Neural cell (in vitro differentiated cells): ENCODE measurements around the gene PDE6G. TPM values are rescaled to one million over a fixed set of nuclear protein-coding genes. Genes with fewer than 3 reads are reported as not detected.

ENCODE experiments used
- H2AFZ ChIP-seq: fragments of 200-600, 300-800 bp; sonication (generic), shearing (Covaris generic); 2 replicates; pipeline ENCODE4 v1.6.0; 2014; ENCODE audit warnings: low read depth, mild to moderate bottlenecking, antibody characterized with exemption, low read length, moderate library complexity
- H3F3A ChIP-seq: fragments of 200-600 bp; shearing (Covaris generic); 2 replicates; pipeline ENCODE4 v1.6.1; 2016; ENCODE audit warnings: mild to moderate bottlenecking, moderate library complexity, mixed read lengths, antibody characterized with exemption, low read length; ENCODE audit not compliant: insufficient read depth, poor library complexity, severe bottlenecking
- H3K27ac ChIP-seq: fragments of 200-600, 300-800 bp; sonication (generic), shearing (Covaris generic); 2 replicates; pipeline ENCODE4 v1.5.1; 2014; ENCODE audit warnings: mild to moderate bottlenecking, low read length, moderate library complexity
- H3K27me3 ChIP-seq: fragments of 300-800, 200-600 bp; sonication (generic), shearing (Covaris generic); 2 replicates; pipeline ENCODE4 v1.6.0; 2014; ENCODE audit warnings: mild to moderate bottlenecking, low read depth, low read length, moderate library complexity; ENCODE audit not compliant: insufficient read depth
- H3K36me3 ChIP-seq: fragments of 300-800, 200-600 bp; sonication (generic), shearing (Covaris generic); 2 replicates; pipeline ENCODE4 v1.5.1; 2014; ENCODE audit warnings: mild to moderate bottlenecking, antibody characterized with exemption, low read length, moderate library complexity; ENCODE audit not compliant: insufficient read depth
- H3K4me2 ChIP-seq: fragments of 300-800, 200-600 bp; sonication (generic), shearing (Covaris generic); 2 replicates; pipeline ENCODE4 v1.6.0; 2014; ENCODE audit warnings: mild to moderate bottlenecking, low read length
- H3K4me3 ChIP-seq: fragments of 300-800, 200-600 bp; sonication (generic), shearing (Covaris generic); 2 replicates; pipeline ENCODE4 v1.5.1; 2014; ENCODE audit warnings: mild to moderate bottlenecking, low read length, moderate library complexity
- H3K79me2 ChIP-seq: fragments of 200-600 bp; shearing (Covaris generic); replicated peaks from 2 replicates; pipeline ENCODE4 v1.6.0; 2014; ENCODE audit warnings: mild to moderate bottlenecking, low read length, moderate library complexity; ENCODE audit not compliant: insufficient read depth
- H3K9ac ChIP-seq: fragments of 300-800, 200-600 bp; sonication (generic), shearing (Covaris generic); 2 replicates; pipeline ENCODE4 v1.6.1; 2016; ENCODE audit warnings: mild to moderate bottlenecking, low read length, mixed read lengths
- H3K9me2 ChIP-seq: fragments of 200-600 bp; shearing (Covaris generic); 2 replicates; pipeline ENCODE4 v1.6.1; 2016; ENCODE audit warnings: mild to moderate bottlenecking, low read length, mixed read lengths; ENCODE audit not compliant: insufficient read depth
- H3K9me3 ChIP-seq: fragments of 200-600, 300-800 bp; sonication (generic), shearing (Covaris generic); 2 replicates; pipeline ENCODE4 v1.6.1; 2016; ENCODE audit warnings: mild to moderate bottlenecking, mixed run types, low read length, moderate library complexity, mixed read lengths
- H4K20me1 ChIP-seq: fragments of 200-600 bp; shearing (Covaris generic); 2 replicates; pipeline ENCODE4 v1.6.1; 2016; ENCODE audit warnings: mild to moderate bottlenecking, mixed run types; ENCODE audit not compliant: insufficient read depth
- EP300 ChIP-seq: fragments of 450-650 bp; conservative IDR thresholded peaks from 2 replicates; pipeline ENCODE4 v1.6.1; 2014; ENCODE audit warnings: antibody characterized with exemption, mild to moderate bottlenecking, moderate library complexity; ENCODE audit not compliant: poor library complexity, severe bottlenecking
- EZH2 ChIP-seq: fragments of 200-600, 300-800 bp; shearing (Covaris generic), sonication (generic); IDR thresholded peaks from 2 replicates; pipeline ENCODE4 v1.6.1; 2014; ENCODE audit warnings: antibody characterized with exemption, low read length, borderline replicate concordance, mild to moderate bottlenecking; ENCODE audit not compliant: insufficient read depth, poor library complexity, severe bottlenecking
- MXI1 ChIP-seq: fragments of 450-650 bp; conservative IDR thresholded peaks from 2 replicates; pipeline ENCODE4 v1.6.1; 2014; ENCODE audit warnings: antibody characterized with exemption, mild to moderate bottlenecking; ENCODE audit not compliant: poor library complexity, severe bottlenecking
- POLR2AphosphoS5 ChIP-seq: IDR thresholded peaks from 2 replicates; pipeline ENCODE4 v1.6.1; 2012
- RAD21 ChIP-seq: fragments of 450-650 bp; conservative IDR thresholded peaks from 2 replicates; pipeline ENCODE4 v1.6.1; 2014; ENCODE audit warnings: antibody characterized with exemption, mild to moderate bottlenecking, moderate library complexity
- SMC3 ChIP-seq: fragments of 450-650 bp; conservative IDR thresholded peaks from 2 replicates; pipeline ENCODE4 v1.6.1; 2014; ENCODE audit warnings: antibody characterized with exemption, mild to moderate bottlenecking, moderate library complexity; ENCODE audit not compliant: poor library complexity
- TAF1 ChIP-seq: IDR thresholded peaks from 2 replicates; pipeline ENCODE4 v1.6.1; 2012; ENCODE audit warnings: low read depth
- polyA plus RNA-seq: library from polyadenylated mRNA; depleted of rRNA; stranded (reverse); fragments of >200 nt; gene quantifications from 2 replicates; pipeline ENCODE4 v1.2.3, GENCODE V29; 2014
- TF ChIP-seq, protein P1 (sequence below): fragments of 450-650 bp; IDR thresholded peaks from 2 replicates; pipeline ENCODE4 v1.5.1; 2014; ENCODE audit warnings: antibody characterized with exemption, mild to moderate bottlenecking, moderate library complexity; ENCODE audit not compliant: poor library complexity, severe bottlenecking
- TF ChIP-seq, protein P2 (sequence below): IDR thresholded peaks from 2 replicates; pipeline ENCODE4 v1.6.1; 2012; ENCODE audit warnings: borderline replicate concordance

The PDE6G gene
- polyA plus RNA-seq, 1 donor from 2014 or later: not detected

DNA sequence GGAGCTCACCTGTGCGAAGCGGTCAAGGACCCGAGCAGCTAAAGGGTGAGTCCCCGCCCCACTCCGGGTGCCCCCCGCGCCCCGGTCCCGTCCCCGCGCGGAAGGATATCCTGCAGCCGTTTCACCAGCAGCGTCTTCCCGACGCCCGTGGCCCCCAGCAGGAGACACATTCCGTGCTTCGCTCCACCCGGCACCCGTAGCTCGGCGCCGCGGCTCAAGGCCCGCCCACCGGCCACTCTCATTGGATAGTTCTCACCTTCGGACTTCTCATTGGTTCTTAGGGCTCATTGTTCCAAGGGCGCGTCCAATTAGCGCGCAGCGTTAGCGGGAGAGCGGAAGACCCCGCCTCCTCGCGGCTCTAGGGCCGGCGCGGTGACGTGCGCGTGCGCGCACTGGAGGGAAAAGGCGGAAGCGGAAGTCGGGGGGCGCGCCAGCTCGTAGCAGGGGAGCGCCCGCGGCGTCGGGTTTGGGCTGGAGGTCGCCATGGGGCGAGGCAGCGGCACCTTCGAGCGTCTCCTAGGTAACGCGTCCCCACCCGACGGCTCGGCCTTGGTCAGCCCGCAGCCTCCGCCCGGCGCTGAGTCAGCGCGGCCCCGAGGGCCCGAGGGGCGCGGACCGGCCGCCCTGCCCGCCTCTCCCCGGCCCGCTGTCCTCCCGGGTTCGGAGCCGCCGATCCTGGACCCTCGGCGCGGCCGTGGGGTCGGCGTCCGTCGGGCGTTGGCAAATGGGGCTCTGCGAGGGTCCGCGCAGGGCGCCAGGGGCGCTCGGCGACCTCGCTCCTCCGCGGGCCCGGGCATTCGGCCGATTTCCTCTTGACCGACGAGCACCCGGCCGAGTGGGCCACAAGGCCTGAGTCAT is 27.5 kb upstream of the PDE6G start, which contains the start of the genes ARL16 and HGS:
TSS of gene ARL16 (minus strand) at position 214 of the 858 bp plus-strand sequence. CDS start at position 170, 44 bp downstream.
TSS of gene HGS (plus strand) at position 428 of the 858 bp plus-strand sequence. CDS start at position 484, 56 bp downstream.
- H3K4me3 ChIP-seq: peak within 1 kb of the TSS; percentile 100

DNA sequence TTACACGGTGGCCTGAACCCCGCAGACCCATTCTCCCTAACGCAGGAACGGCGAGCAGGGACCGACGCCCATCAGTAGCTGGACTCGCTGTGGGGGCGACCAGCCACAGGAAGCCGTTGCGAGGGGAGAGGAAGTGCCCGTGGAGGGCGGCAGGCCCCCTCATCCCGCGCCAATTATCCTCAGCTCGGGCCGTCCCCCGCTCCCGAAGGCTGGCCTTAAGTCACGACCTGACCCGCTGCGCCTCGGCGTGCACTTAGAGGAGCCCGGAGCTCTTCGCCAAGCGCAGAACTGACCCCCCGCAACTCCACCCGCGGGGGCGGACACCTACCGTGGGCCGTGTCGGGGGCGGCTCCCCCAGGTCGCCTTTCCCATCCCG is 26.9 kb upstream of the PDE6G start:
- H3F3A ChIP-seq: no peaks in the 10 kb centered on the region
- peak overlapping the region; percentile 33 for H2AFZ ChIP-seq
- H3K9me2 ChIP-seq: no peaks in the 10 kb centered on the region
- no peaks in the 10 kb centered on the region for H3K36me3 ChIP-seq
- peak overlapping the region; percentile 63 for H3K4me2 ChIP-seq
- peaks cover 37% of the 10 kb centered on the region for H3K79me2 ChIP-seq
- no peaks in the 10 kb centered on the region for H3K27me3 ChIP-seq
- peak overlapping the region; percentile 92 for H3K27ac ChIP-seq
- peaks cover 7% of the 10 kb centered on the region for H4K20me1 ChIP-seq
- H3K9ac ChIP-seq: peak overlapping the region; percentile 98
- H3K9me3 ChIP-seq: no peaks in the 10 kb centered on the region
- H3K4me3 ChIP-seq: peak overlapping the region; percentile 100
- no peak for TF ChIP-seq RAD21
- no peak for TF ChIP-seq POLR2AphosphoS5
- TF ChIP-seq EZH2: no peak
- TF ChIP-seq TAF1: no peak
- TF ChIP-seq, protein P1, sequence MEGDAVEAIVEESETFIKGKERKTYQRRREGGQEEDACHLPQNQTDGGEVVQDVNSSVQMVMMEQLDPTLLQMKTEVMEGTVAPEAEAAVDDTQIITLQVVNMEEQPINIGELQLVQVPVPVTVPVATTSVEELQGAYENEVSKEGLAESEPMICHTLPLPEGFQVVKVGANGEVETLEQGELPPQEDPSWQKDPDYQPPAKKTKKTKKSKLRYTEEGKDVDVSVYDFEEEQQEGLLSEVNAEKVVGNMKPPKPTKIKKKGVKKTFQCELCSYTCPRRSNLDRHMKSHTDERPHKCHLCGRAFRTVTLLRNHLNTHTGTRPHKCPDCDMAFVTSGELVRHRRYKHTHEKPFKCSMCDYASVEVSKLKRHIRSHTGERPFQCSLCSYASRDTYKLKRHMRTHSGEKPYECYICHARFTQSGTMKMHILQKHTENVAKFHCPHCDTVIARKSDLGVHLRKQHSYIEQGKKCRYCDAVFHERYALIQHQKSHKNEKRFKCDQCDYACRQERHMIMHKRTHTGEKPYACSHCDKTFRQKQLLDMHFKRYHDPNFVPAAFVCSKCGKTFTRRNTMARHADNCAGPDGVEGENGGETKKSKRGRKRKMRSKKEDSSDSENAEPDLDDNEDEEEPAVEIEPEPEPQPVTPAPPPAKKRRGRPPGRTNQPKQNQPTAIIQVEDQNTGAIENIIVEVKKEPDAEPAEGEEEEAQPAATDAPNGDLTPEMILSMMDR: no peak
- no peak for TF ChIP-seq SMC3
- TF ChIP-seq, protein P2, sequence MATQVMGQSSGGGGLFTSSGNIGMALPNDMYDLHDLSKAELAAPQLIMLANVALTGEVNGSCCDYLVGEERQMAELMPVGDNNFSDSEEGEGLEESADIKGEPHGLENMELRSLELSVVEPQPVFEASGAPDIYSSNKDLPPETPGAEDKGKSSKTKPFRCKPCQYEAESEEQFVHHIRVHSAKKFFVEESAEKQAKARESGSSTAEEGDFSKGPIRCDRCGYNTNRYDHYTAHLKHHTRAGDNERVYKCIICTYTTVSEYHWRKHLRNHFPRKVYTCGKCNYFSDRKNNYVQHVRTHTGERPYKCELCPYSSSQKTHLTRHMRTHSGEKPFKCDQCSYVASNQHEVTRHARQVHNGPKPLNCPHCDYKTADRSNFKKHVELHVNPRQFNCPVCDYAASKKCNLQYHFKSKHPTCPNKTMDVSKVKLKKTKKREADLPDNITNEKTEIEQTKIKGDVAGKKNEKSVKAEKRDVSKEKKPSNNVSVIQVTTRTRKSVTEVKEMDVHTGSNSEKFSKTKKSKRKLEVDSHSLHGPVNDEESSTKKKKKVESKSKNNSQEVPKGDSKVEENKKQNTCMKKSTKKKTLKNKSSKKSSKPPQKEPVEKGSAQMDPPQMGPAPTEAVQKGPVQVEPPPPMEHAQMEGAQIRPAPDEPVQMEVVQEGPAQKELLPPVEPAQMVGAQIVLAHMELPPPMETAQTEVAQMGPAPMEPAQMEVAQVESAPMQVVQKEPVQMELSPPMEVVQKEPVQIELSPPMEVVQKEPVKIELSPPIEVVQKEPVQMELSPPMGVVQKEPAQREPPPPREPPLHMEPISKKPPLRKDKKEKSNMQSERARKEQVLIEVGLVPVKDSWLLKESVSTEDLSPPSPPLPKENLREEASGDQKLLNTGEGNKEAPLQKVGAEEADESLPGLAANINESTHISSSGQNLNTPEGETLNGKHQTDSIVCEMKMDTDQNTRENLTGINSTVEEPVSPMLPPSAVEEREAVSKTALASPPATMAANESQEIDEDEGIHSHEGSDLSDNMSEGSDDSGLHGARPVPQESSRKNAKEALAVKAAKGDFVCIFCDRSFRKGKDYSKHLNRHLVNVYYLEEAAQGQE: no peak
- no peak for TF ChIP-seq EP300

More for the DNA sequence above, 27.5 kb upstream of the PDE6G start, which contains the start of the genes ARL16 and HGS:
- H3K9ac ChIP-seq: peak within 1 kb of the TSS; percentile 98
- H3K27ac ChIP-seq: peak within 1 kb of the TSS; percentile 92
- no peaks in the 10 kb centered on the region for H3K27me3 ChIP-seq
- H3K36me3 ChIP-seq: no peaks in the 10 kb centered on the region
- peak within 1 kb of the TSS; percentile 89 for H3K4me2 ChIP-seq
- no peaks in the 10 kb centered on the region for H3F3A ChIP-seq
- H2AFZ ChIP-seq: peak within 1 kb of the TSS; percentile 33
- no peak for TF ChIP-seq EZH2
- TF ChIP-seq, protein P2: peak; percentile 5
- TF ChIP-seq SMC3: no peak
- peak; percentile 76 for TF ChIP-seq MXI1
- TF ChIP-seq RAD21: peak; percentile 14
- peak; percentile 56 for TF ChIP-seq EP300
- peak; percentile 70 for TF ChIP-seq TAF1
- TF ChIP-seq POLR2AphosphoS5: peak; percentile 84
- TF ChIP-seq, protein P1: no peak
- no peaks in the 10 kb centered on the region for H3K9me3 ChIP-seq
- H3K9me2 ChIP-seq: no peaks in the 10 kb centered on the region
- H3K79me2 ChIP-seq: peaks cover 37% of the 10 kb centered on the region
- H4K20me1 ChIP-seq: peaks cover 7% of the 10 kb centered on the region
